K562 (cell line): ENCODE results near the gene CELF4. TPM values are rescaled to one million over a fixed set of nuclear protein-coding genes. Genes with fewer than 3 reads are reported as not detected.
A peak's percentile ranks its signal among the peaks of the same experiment; 100 is the strongest.

ENCODE experiments used
- ATAC-seq: fragments of 200-7000 bp; cut with Tn5 transposase; 3 replicates; pipeline ENCODE4 v1.9.1; 2020; ENCODE audit warnings: moderate library complexity
- BruUV-seq: library from RNA; stranded (reverse); fragments of 400-500 nt; replicated peaks from 2 replicates; lab custom pipeline; 2021; lab: Mats Ljungman, UMichigan
- CTCF ChIA-PET: fragments of 300-600 bp; formaldehyde crosslinking; extraction: SDS; loops from one replicate; lab custom pipeline; 2021; ENCODE audit warnings: low intra/inter-chr PET ratio; lab: Yijun Ruan, JAX
- POLR2A ChIA-PET: fragments of 300-600, 350-650 bp; sonication (Branson Sonifier 250); formaldehyde crosslinking; extraction: SDS; loops from one replicate; lab custom pipeline; 2021; ENCODE audit warnings: antibody characterized with exemption, inconsistent platforms; lab: Yijun Ruan, JAX
- DNase-seq, 4 experiments: peaks; one replicate each; pipeline versions ENCODE4 v3.0.0 to v3.0.0-alpha.2; 2011 to 2018; ENCODE audit warnings: low spot score in 3 of 4, mixed read lengths in 3 of 4; ENCODE audit errors: extremely low read depth in 1 of 4
- FAIRE-seq: peaks from 2 replicates; lab custom pipeline; 2011; peaks lifted over from hg19 to GRCh38; lab: Jason Lieb, UNC
- H2AFZ ChIP-seq: 2 replicates; pipeline ENCODE4 v1.6.0; 2011; ENCODE audit warnings: low read depth, low read length, control low read depth, inconsistent platforms
- H3K27ac ChIP-seq: fragments of 200-600 bp; 3 replicates; pipeline ENCODE4 v1.8.0; 2011; ENCODE audit warnings: low read depth, mild to moderate bottlenecking, control low read depth, inconsistent platforms, low read length, moderate library complexity, mixed read lengths; ENCODE audit errors: extremely low read depth
- H3K27me3 ChIP-seq, 2 experiments: fragments of 300-600 bp in 1 of 2; 2 replicates in 1 of 2; 3 replicates in 1 of 2; pipeline versions ENCODE4 v1.6.0 to v1.8.0; 2011; ENCODE audit warnings: inconsistent platforms in 2 of 2, low read length in 2 of 2, mild to moderate bottlenecking in 1 of 2, mixed read lengths in 1 of 2, moderate library complexity in 1 of 2; ENCODE audit not compliant: control insufficient read depth in 2 of 2, insufficient read depth in 2 of 2
- H3K36me3 ChIP-seq: fragments of 300-600 bp; 3 replicates; pipeline ENCODE4 v1.8.0; 2011; ENCODE audit warnings: mild to moderate bottlenecking, low read length, inconsistent platforms; ENCODE audit not compliant: control insufficient read depth, insufficient read depth
- H3K4me1 ChIP-seq, 2 experiments: fragments of 200-600 bp in 1 of 2; replicated peaks in 1 of 2; 2 replicates in 1 of 2; 3 replicates in 1 of 2; pipeline versions ENCODE4 v1.5.1 to v1.8.0; 2011; ENCODE audit warnings: inconsistent platforms in 2 of 2, low read length in 2 of 2, mild to moderate bottlenecking in 1 of 2, mixed read lengths in 1 of 2, moderate library complexity in 1 of 2; ENCODE audit not compliant: control insufficient read depth in 2 of 2, insufficient read depth in 2 of 2
- H3K4me2 ChIP-seq: 2 replicates; pipeline ENCODE4 v1.6.1; 2011; ENCODE audit warnings: low read length, control low read depth, inconsistent platforms, mixed read lengths; ENCODE audit not compliant: insufficient read depth
- H3K4me3 ChIP-seq: fragments of 200-600 bp; sonication (generic), shearing (Covaris generic); 2 replicates; pipeline ENCODE4 v1.5.1; 2016; ENCODE audit warnings: control low read depth, inconsistent platforms
- H3K79me2 ChIP-seq: fragments of 200-600 bp; 3 replicates; pipeline ENCODE4 v1.8.0; 2011; ENCODE audit warnings: low read length, inconsistent platforms; ENCODE audit not compliant: control insufficient read depth, insufficient read depth
- H3K9ac ChIP-seq, 2 experiments: 2 replicates each; pipeline versions ENCODE4 v1.6.0 to v1.6.1; 2011; ENCODE audit warnings: low read depth in 2 of 2, low read length in 2 of 2, control low read depth in 1 of 2, inconsistent platforms in 1 of 2, mild to moderate bottlenecking in 1 of 2, mixed read lengths in 1 of 2; ENCODE audit not compliant: insufficient read depth in 1 of 2
- H3K9me1 ChIP-seq: one replicate; pipeline ENCODE4 v1.6.0; 2011; ENCODE audit warnings: inconsistent platforms, mild to moderate bottlenecking, low read length, moderate library complexity; ENCODE audit not compliant: control insufficient read depth, insufficient read depth
- H3K9me3 ChIP-seq: replicated peaks from 2 replicates; pipeline ENCODE4 v1.5.1; 2011; ENCODE audit warnings: low read depth, low read length, inconsistent platforms; ENCODE audit not compliant: control insufficient read depth, insufficient read depth
- H4K20me1 ChIP-seq: replicated peaks from 2 replicates; pipeline ENCODE4 v1.6.1; 2011; ENCODE audit warnings: low read length, inconsistent platforms, mixed read lengths; ENCODE audit not compliant: control insufficient read depth, insufficient read depth
- CREM ChIP-seq: IDR thresholded peaks from 2 replicates; pipeline ENCODE4 v1.6.1; 2014; ENCODE audit warnings: antibody characterized with exemption, low read depth
- CSDE1 ChIP-seq, 2 experiments: fragments of 450-650 bp; IDR thresholded peaks; 2 replicates each; pipeline ENCODE4 v1.6.1; 2016; ENCODE audit warnings: mild to moderate bottlenecking in 1 of 2
- HOMEZ ChIP-seq: fragments of 250-450 bp; sonication (Bioruptor Pico); IDR thresholded peaks from 2 replicates; pipeline ENCODE4 v1.4.0; 2020; ENCODE audit warnings: mild to moderate bottlenecking, moderate library complexity
- KDM1A ChIP-seq, 2 experiments: fragments of 450-650 bp; IDR thresholded peaks; 2 replicates each; pipeline ENCODE4 v1.6.1; 2016; ENCODE audit warnings: mild to moderate bottlenecking in 2 of 2
- NFIC ChIP-seq: fragments of 450-650 bp; IDR thresholded peaks from 2 replicates; pipeline ENCODE4 v1.6.1; 2017; ENCODE audit warnings: mild to moderate bottlenecking, inconsistent platforms
- XRCC5 ChIP-seq: fragments of 200-400 bp; formaldehyde crosslinking; IDR thresholded peaks from 2 replicates; pipeline ENCODE4 v1.6.1; 2017; ENCODE audit warnings: low read depth, mild to moderate bottlenecking, low read length
- ZBED1 ChIP-seq: IDR thresholded peaks from 2 replicates; pipeline ENCODE4 v1.6.1; 2014
- ZNF239 ChIP-seq: fragments of 250-450 bp; sonication (Bioruptor Pico); IDR thresholded peaks from 2 replicates; pipeline ENCODE4 v1.4.0; 2020; ENCODE audit warnings: mild to moderate bottlenecking
- ZNF311 ChIP-seq: fragments of 250-450 bp; sonication (Bioruptor Pico); IDR thresholded peaks from 2 replicates; pipeline ENCODE4 v1.4.0; 2020; ENCODE audit warnings: mild to moderate bottlenecking, moderate library complexity
- WGBS: fragments of 100-300 bp; shearing (Covaris generic); methylation state at CpG from one replicate; pipeline ENCODE4 v1.1.6; 2016; ENCODE audit warnings: low coverage, mixed read lengths; ENCODE audit not compliant: insufficient coverage; ENCODE audit errors: missing lambda C conversion rate; 5-methylcytosine and 5-hydroxymethylcytosine counted together
- in situ Hi-C: fragments of 300-500 bp; cut with MboI; formaldehyde crosslinking; loops from 4 replicates; pipeline ENCODE4 v1.15.0; 2018; ENCODE audit warnings: inconsistent platforms, mixed read lengths
- intact Hi-C: fragments of 100-400 bp; cut with micrococcal nuclease; formaldehyde crosslinking; loops from 2 replicates; pipeline ENCODE4 v1.14.2; 2022
- polyA plus RNA-seq, 8 experiments: library from polyadenylated mRNA; depleted of rRNA in 4 of 8; stranded (reverse) in 5 of 8; unstranded in 3 of 8; fragments of >200 nt; fragmentation: Nextera tagmentation in 2 of 8; fragmentation: Illumina TruSeq in 1 of 8; extraction: Ambion mirVana in 2 of 8; extraction: Trizol in 1 of 8; gene quantifications; 2 replicates each; pipeline versions ENCODE4 v1.2.1 to v1.2.3, GENCODE V29; 2011 to 2014; ENCODE audit warnings: inconsistent platforms in 1 of 8, missing spikeins in 1 of 8
- total RNA-seq, 7 experiments: library from RNA; depleted of rRNA in 6 of 7; stranded (reverse); fragments of >200 nt in 6 of 7; fragmentation: Illumina TruSeq in 2 of 7; extraction: Trizol in 2 of 7; gene quantifications; 2 replicates each; pipeline versions ENCODE4 v1.2.1 to v1.2.3, GENCODE V29; 2011 to 2021; ENCODE audit warnings: low replicate concordance in 1 of 7

The CELF4 gene
- total and polyA plus RNA-seq, 9 of the 15 experiments (the other 6 are each of a cell fraction or from before 2014, with no cell fraction given), result 0.04 to 0.24 (median 0.07) TPM; not detected in 3

GRCh38 chr18:37346048-37346447 is 219.6 kb downstream of the CELF4 start (continued):
- TF ChIP-seq CSDE1 (IDR thresholded peaks at IDR 0.05) (no peak), ZBED1 (no peak), ZNF311 (CRISPR knock-in tag) (no peak)

GRCh38 chr18:37343542-37343851 is 222.1 kb downstream of the CELF4 start:
- Histone ChIP-seq H3K36me3 (no peaks in the 10 kb centered on the region), H3K4me3 (no peak overlapping the region), H3K4me2 (no peak overlapping the region), H3K27ac (no peak overlapping the region), H3K79me2 (no peaks in the 10 kb centered on the region), H3K9ac (no peak overlapping the region), H3K4me1 (no peaks in the 10 kb centered on the region), H4K20me1 (peaks cover 9% of the 10 kb centered on the region), H3K9me1 (no peaks in the 10 kb centered on the region), H2AFZ (no peak overlapping the region), H3K9me3 (no peaks in the 10 kb centered on the region), H3K27me3 (no peaks in the 10 kb centered on the region; a peak in 1 of 5 replicates)
- BruUV-seq, result no TSS peak
- ChIA-PET POLR2A (interaction anchor here (1.3 kb wide), 1 partner anchor 10 kb away, joined by 3 read pairs; no protein-coding TSS in a partner anchor), CTCF (no interaction called here)
- no peak for FAIRE-seq
- DNase-seq, result no peak
- no peak; the same call in 2 of the 3 replicates for ATAC-seq
- in situ Hi-C loops, result no loop called here
- intact Hi-C loops, result loop anchor here (5.0 kb wide), 2 partner anchors 324 to 401 kb away; no protein-coding TSS in a partner anchor
- TF ChIP-seq ZNF239 (CRISPR knock-in tag), result no peak
- no peak for TF ChIP-seq XRCC5
- TF ChIP-seq NFIC, result no peak
- 0 out of 4 replicates have a peak, but pooled peaks of 1 of the 2 experiments have one; percentile 18 for TF ChIP-seq KDM1A (IDR thresholded peaks at IDR 0.05)
- TF ChIP-seq CREM, result 0 out of 2 replicates have a peak, but pooled peaks have one; percentile 1
- TF ChIP-seq HOMEZ (CRISPR knock-in tag), result no peak
- WGBS, result 2% methylated on average over 7 of the region's 7 CpGs
